AG10803 (cell line): Measurements from ENCODE around the gene CHDH.

Experiments used
- DNase-seq: peaks from one replicate; pipeline ENCODE4 v3.0.0; 2010; ENCODE audit warnings: low read depth
- H3K4me3 ChIP-seq: 2 replicates; pipeline ENCODE4 v1.5.1; 2011; ENCODE audit warnings: mild to moderate bottlenecking, low read length, control low read depth
- CTCF ChIP-seq: conservative IDR thresholded peaks from 2 replicates; pipeline ENCODE4 v1.5.1; 2011; ENCODE audit warnings: mild to moderate bottlenecking, low read length, control low read depth, inconsistent platforms

The CHDH gene

GRCh38 chr3:53823956-53824657 is 22.1 kb downstream of the CHDH start:
- TF ChIP-seq CTCF = no peak
- DNase-seq = no peak
- no peak overlapping the region for H3K4me3 ChIP-seq

- no peak for TF ChIP-seq CTCF
- DNase-seq = no peak
- H3K4me3 ChIP-seq = no peak overlapping the region
Observed at GRCh38 chr3:53823026-53823955, 22.9 kb downstream of the CHDH start.

- no peak overlapping the region for H3K4me3 ChIP-seq
- no peak for DNase-seq
- TF ChIP-seq CTCF = no peak
Observed at GRCh38 chr3:53822331-53822741, 23.9 kb downstream of the CHDH start.

- no peak for TF ChIP-seq CTCF
- DNase-seq = no peak
- no peak overlapping the region for H3K4me3 ChIP-seq
Observed at GRCh38 chr3:53821631-53822121, 24.5 kb downstream of the CHDH start.

- TF ChIP-seq CTCF = no peak
- DNase-seq = no peak
Observed at GRCh38 chr3:53820756-53821580, 25.3 kb downstream of the CHDH start.

GRCh38 chr3:53820084-53820483 is 26.1 kb downstream of the CHDH start:
- no peak for TF ChIP-seq CTCF
- H3K4me3 ChIP-seq = no peak overlapping the region
- DNase-seq = no peak

More at GRCh38 chr3:53820756-53821580, 25.3 kb downstream of the CHDH start:
- no peak overlapping the region for H3K4me3 ChIP-seq
